Upper lobe of right lung (tissue), 1 donor: Measurements from ENCODE around the gene DES. TPM values are rescaled to one million over a fixed set of nuclear protein-coding genes. Genes with fewer than 3 reads are reported as not detected.

Experiments used
- ATAC-seq: fragments of 200-7000 bp; cut with Tn5 transposase; one replicate; pipeline ENCODE4 v1.9.1; 2020; ENCODE audit warnings: mild to moderate bottlenecking, moderate library complexity
- DNase-seq: peaks from one replicate; pipeline ENCODE4 v3.0.0-alpha.2; 2020
- H3K27ac ChIP-seq: fragments of 200-600 bp; one replicate; pipeline ENCODE4 v1.8.0; 2022
- H3K27me3 ChIP-seq: fragments of 200-600 bp; one replicate; pipeline ENCODE4 v1.8.0; 2022; ENCODE audit warnings: mild to moderate bottlenecking
- H3K36me3 ChIP-seq: fragments of 200-600 bp; one replicate; pipeline ENCODE4 v1.8.0; 2022
- H3K4me1 ChIP-seq: fragments of 200-600 bp; one replicate; pipeline ENCODE4 v1.8.0; 2022
- H3K4me3 ChIP-seq: fragments of 200-600 bp; one replicate; pipeline ENCODE4 v1.8.0; 2022; ENCODE audit warnings: mild to moderate bottlenecking
- H3K9me3 ChIP-seq: fragments of 200-600 bp; one replicate; pipeline ENCODE4 v1.8.0; 2022
- intact Hi-C: fragments of 100-400 bp; cut with DNase I; formaldehyde crosslinking; loops from one replicate; pipeline ENCODE4 v1.11.0; 2022
- total RNA-seq: library from RNA; stranded (reverse); fragmentation: NEBNext Ultra II Directional; extraction: Animal tissue kit (Norgen Biotek cat#: 25700); gene quantifications from one replicate; pipeline ENCODE4 v1.2.1, GENCODE V29; 2021
- TF ChIP-seq, protein P1 (sequence below): fragments of 200-600 bp; IDR thresholded peaks from one replicate; pipeline ENCODE4 v1.8.0; 2022; ENCODE audit warnings: antibody characterized with exemption
- donor health status: DM: no; HTN: yes; CAD: no; lungs with severe emphysema.

The DES gene
- total RNA-seq, 1 donor from 2014 or later: 59.4 TPM

GRCh38 chr2:219435701-219436100, 17.5 kb downstream of the DES start:
- DNase-seq: no peak
- Histone ChIP-seq H3K4me3 (no peak overlapping the region), H3K36me3 (no peaks in the 10 kb centered on the region), H3K27ac (no peak overlapping the region), H3K9me3 (no peaks in the 10 kb centered on the region), H3K4me1 (no peaks in the 10 kb centered on the region), H3K27me3 (peaks cover 29% of the 10 kb centered on the region)
- intact Hi-C loops: no loop called here
- TF ChIP-seq, protein P1, sequence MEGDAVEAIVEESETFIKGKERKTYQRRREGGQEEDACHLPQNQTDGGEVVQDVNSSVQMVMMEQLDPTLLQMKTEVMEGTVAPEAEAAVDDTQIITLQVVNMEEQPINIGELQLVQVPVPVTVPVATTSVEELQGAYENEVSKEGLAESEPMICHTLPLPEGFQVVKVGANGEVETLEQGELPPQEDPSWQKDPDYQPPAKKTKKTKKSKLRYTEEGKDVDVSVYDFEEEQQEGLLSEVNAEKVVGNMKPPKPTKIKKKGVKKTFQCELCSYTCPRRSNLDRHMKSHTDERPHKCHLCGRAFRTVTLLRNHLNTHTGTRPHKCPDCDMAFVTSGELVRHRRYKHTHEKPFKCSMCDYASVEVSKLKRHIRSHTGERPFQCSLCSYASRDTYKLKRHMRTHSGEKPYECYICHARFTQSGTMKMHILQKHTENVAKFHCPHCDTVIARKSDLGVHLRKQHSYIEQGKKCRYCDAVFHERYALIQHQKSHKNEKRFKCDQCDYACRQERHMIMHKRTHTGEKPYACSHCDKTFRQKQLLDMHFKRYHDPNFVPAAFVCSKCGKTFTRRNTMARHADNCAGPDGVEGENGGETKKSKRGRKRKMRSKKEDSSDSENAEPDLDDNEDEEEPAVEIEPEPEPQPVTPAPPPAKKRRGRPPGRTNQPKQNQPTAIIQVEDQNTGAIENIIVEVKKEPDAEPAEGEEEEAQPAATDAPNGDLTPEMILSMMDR: no peak
- ATAC-seq: no peak

DNA sequence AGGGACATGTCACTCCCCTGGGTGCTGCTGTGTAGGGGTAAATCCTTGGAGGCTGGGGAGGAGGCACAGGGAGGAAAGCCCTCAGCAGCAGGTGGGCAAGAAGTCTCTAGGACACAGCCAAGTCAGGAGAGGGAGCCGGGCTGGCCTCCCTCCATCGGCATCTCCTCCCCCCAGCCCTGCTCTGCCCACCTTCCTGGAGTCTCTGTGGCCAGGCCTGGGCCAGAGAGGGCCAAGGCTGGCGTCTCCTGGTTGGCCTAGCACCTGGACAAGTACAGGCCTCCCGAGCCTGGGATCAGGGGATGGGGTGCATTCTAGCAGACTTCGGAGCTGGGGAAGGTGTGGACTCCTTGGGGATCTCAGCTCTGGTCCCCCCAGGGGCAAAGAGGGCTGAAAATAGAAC, 18.3 kb downstream of the DES start:
- DNase-seq (no peak), ATAC-seq (no peak)
- intact Hi-C loops: no loop called here
- TF ChIP-seq, protein P1: no peak
- Histone ChIP-seq H3K4me1 (peaks cover 4% of the 10 kb centered on the region), H3K4me3 (no peak overlapping the region), H3K36me3 (no peaks in the 10 kb centered on the region), H3K27ac (no peak overlapping the region), H3K27me3 (peaks cover 37% of the 10 kb centered on the region), H3K9me3 (no peaks in the 10 kb centered on the region)

GRCh38 chr2:219437141-219437540, 19.0 kb downstream of the DES start:
- no peak overlapping the region for H3K4me3 ChIP-seq
- H3K9me3 ChIP-seq: no peaks in the 10 kb centered on the region
- peaks cover 39% of the 10 kb centered on the region for H3K27me3 ChIP-seq
- ATAC-seq (no peak), DNase-seq (peak; percentile 38)
- H3K27ac ChIP-seq: no peak overlapping the region
- peaks cover 6% of the 10 kb centered on the region for H3K4me1 ChIP-seq
- intact Hi-C loops: no loop called here
- TF ChIP-seq, protein P1: no peak
- no peaks in the 10 kb centered on the region for H3K36me3 ChIP-seq

DNA sequence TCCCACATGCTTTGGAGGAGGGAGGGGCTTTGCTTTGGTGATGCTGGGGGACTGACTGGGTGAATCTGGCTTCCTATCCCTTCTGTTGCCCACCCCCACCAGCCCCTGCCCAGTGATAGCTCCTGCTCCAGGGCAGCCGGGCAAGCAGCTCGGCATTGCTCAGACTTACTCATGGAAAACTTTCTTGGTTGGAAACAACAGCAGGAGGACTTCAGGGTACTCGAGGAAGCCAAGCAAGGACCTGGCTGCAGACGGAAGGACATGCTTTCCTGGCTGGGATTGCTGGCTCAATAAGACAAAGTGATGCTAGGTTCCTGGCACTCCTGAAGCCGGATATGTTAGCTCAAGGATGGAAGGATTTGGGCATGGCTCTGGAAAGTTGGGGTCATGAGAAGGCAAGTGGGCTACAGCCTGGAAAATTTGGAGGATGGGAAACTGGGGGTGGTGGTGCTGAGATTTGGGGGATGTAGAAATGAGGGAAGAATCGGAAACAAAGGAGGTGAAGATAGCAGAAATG, 19.6 kb downstream of the DES start:
- Histone ChIP-seq H3K9me3 (no peaks in the 10 kb centered on the region), H3K36me3 (no peaks in the 10 kb centered on the region), H3K27ac (no peak overlapping the region), H3K27me3 (peaks cover 45% of the 10 kb centered on the region), H3K4me1 (peaks cover 9% of the 10 kb centered on the region), H3K4me3 (no peak overlapping the region)
- intact Hi-C loops: no loop called here
- TF ChIP-seq, protein P1: no peak
- DNase-seq: peak; percentile 27
- ATAC-seq: no peak

DNA sequence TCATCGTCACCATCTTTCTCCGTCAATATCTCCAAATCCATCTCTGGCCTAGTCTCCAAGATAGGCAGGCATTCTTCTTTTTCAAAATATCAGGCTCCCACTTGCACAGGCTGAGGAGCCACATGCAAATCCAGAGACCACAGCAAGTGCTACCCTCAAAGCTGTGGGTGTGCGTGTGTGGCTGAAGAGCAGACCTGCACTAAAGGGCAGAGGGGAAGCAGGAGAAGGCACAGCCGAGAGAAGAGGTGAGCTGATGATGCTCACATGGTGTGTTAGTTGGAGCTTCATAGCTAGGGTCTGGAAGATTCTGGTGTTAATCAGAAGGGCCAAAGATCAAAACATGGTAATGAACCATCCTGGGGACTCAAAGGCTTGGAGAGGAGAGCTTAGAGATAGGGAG, 20.3 kb downstream of the DES start:
- TF ChIP-seq, protein P1: no peak
- no peak overlapping the region for H3K4me3 ChIP-seq
- ATAC-seq (no peak), DNase-seq (peak; percentile 16)
- no peak overlapping the region for H3K27ac ChIP-seq
- no peaks in the 10 kb centered on the region for H3K9me3 ChIP-seq
- H3K4me1 ChIP-seq: peaks cover 9% of the 10 kb centered on the region
- intact Hi-C loops: no loop called here
- H3K27me3 ChIP-seq: peaks cover 51% of the 10 kb centered on the region
- no peaks in the 10 kb centered on the region for H3K36me3 ChIP-seq

DNA sequence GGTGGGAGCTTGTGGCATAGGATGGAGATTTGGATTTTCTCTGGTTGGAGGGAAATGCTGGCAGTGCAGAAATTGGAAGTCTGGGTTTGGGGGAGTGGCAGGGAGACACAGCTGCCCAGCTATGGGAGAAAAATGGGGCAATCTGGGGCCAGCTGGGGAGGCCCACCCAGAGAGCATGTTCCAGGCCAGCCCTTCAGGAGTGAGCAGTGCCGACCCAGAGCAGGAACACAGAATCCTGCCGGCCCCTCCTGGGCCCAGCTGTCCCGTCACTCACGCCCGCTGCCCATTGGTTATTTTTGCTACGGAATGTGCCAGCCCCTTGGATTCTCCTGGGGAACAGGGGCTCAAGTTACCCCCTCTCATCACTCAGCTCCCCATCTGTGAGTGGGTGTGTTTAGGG, 21.3 kb downstream of the DES start:
- H3K4me1 ChIP-seq: peaks cover 9% of the 10 kb centered on the region
- TF ChIP-seq, protein P1: no peak
- H3K36me3 ChIP-seq: no peaks in the 10 kb centered on the region
- peaks cover 46% of the 10 kb centered on the region for H3K27me3 ChIP-seq
- no peak overlapping the region for H3K27ac ChIP-seq
- DNase-seq (no peak), ATAC-seq (no peak)
- H3K9me3 ChIP-seq: no peaks in the 10 kb centered on the region
- intact Hi-C loops: no loop called here
- H3K4me3 ChIP-seq: no peak overlapping the region
